ENCODE data around the gene TCP11L1.

Gene TCP11L1

GRCh38 chr11:33055375-33055774 is 16.0 kb downstream of the TCP11L1 start:
- Histone ChIP-seq H3K9me3 (no peaks in the 10 kb centered on the region), H3K27me3 (no peaks in the 10 kb centered on the region), H3K27ac (no peak overlapping the region), H3K4me1 (ENCODE audit: control insufficient read depth in 1 of 2, insufficient read depth in 1 of 2, low read depth in 1 of 2, low read length in 1 of 2) (peaks cover 16 to 19% of the 10 kb centered on the region in 2 experiments), H3K4me3 (ENCODE audit: low read depth in 1 of 2, low read length in 1 of 2) (no peak overlapping the region), H3K36me3 (peaks cover 13% of the 10 kb centered on the region)
- no peak for TF ChIP-seq CTCF (IDR thresholded peaks at IDR 0.05)

GRCh38 chr11:33057284-33057683 is 17.9 kb downstream of the TCP11L1 start:
- Histone ChIP-seq H3K4me3 (ENCODE audit: low read depth in 1 of 2, low read length in 1 of 2) (no peak overlapping the region), H3K9me3 (no peaks in the 10 kb centered on the region), H3K27me3 (no peaks in the 10 kb centered on the region), H3K27ac (no peak overlapping the region), H3K4me1 (ENCODE audit: control insufficient read depth in 1 of 2, insufficient read depth in 1 of 2, low read depth in 1 of 2, low read length in 1 of 2) (peaks cover 5 to 10% of the 10 kb centered on the region in 2 experiments), H3K36me3 (peaks cover 27% of the 10 kb centered on the region)
- no peak for TF ChIP-seq CTCF (IDR thresholded peaks at IDR 0.05)

GRCh38 chr11:33059331-33060007 is 20.1 kb downstream of the TCP11L1 start:
- no peak for TF ChIP-seq CTCF (IDR thresholded peaks at IDR 0.05)
- H3K36me3 ChIP-seq: peaks cover 27% of the 10 kb centered on the region
- H3K27me3 ChIP-seq: no peaks in the 10 kb centered on the region
- H3K4me1 ChIP-seq (ENCODE audit: control insufficient read depth in 1 of 2, insufficient read depth in 1 of 2, low read depth in 1 of 2, low read length in 1 of 2): peaks cover 17% of the 10 kb centered on the region in 2 experiments
- H3K4me3 ChIP-seq (ENCODE audit: low read depth in 1 of 2, low read length in 1 of 2): no peak overlapping the region
- no peak overlapping the region for H3K27ac ChIP-seq
- no peaks in the 10 kb centered on the region for H3K9me3 ChIP-seq

- peaks cover 25% of the 10 kb centered on the region in 2 experiments for H3K4me1 ChIP-seq (ENCODE audit: control insufficient read depth in 1 of 2, insufficient read depth in 1 of 2, low read depth in 1 of 2, low read length in 1 of 2)
- H3K27ac ChIP-seq: no peak overlapping the region
- H3K4me3 ChIP-seq (ENCODE audit: low read depth in 1 of 2, low read length in 1 of 2): no peak overlapping the region
- H3K36me3 ChIP-seq: peaks cover 27% of the 10 kb centered on the region
- no peaks in the 10 kb centered on the region for H3K27me3 ChIP-seq
- no peaks in the 10 kb centered on the region for H3K9me3 ChIP-seq
- no peak for TF ChIP-seq CTCF (IDR thresholded peaks at IDR 0.05)
Measured at GRCh38 chr11:33060271-33060670, 20.9 kb downstream of the TCP11L1 start.

GRCh38 chr11:33062137-33062536 is 22.8 kb downstream of the TCP11L1 start:
- TF ChIP-seq CTCF (IDR thresholded peaks at IDR 0.05): no peak
- Histone ChIP-seq H3K36me3 (peaks cover 42% of the 10 kb centered on the region), H3K4me3 (ENCODE audit: low read depth in 1 of 2, low read length in 1 of 2) (no peak overlapping the region), H3K27me3 (no peaks in the 10 kb centered on the region), H3K4me1 (ENCODE audit: control insufficient read depth in 1 of 2, insufficient read depth in 1 of 2, low read depth in 1 of 2, low read length in 1 of 2) (peaks cover 28 to 30% of the 10 kb centered on the region in 2 experiments), H3K9me3 (no peaks in the 10 kb centered on the region), H3K27ac (peak overlapping the region; percentile 86)

Measured in neutrophil (primary cell).